ENCODE measurements around the gene UBE2Q2. TPM values are rescaled to one million over a fixed set of nuclear protein-coding genes. Genes with fewer than 3 reads are reported as not detected.

The UBE2Q2 gene
- polyA plus RNA-seq, 1 donor from 2014 or later = 83.8 TPM

- Histone ChIP-seq H3K36me3 (ENCODE audit: insufficient read depth, low read length) (no peaks in the 10 kb centered on the region), H3K4me2 (ENCODE audit: low read length) (no peak overlapping the region), H4K20me1 (ENCODE audit: insufficient read depth) (no peaks in the 10 kb centered on the region), H3K27ac (ENCODE audit: low read length) (no peak overlapping the region), H3F3A (ENCODE audit: insufficient read depth, low read length, poor library complexity, severe bottlenecking) (no peaks in the 10 kb centered on the region), H3K79me2 (replicated peaks; ENCODE audit: insufficient read depth, low read length) (no peaks in the 10 kb centered on the region), H3K4me3 (ENCODE audit: low read length) (no peak overlapping the region), H3K9me2 (ENCODE audit: insufficient read depth, low read length) (no peaks in the 10 kb centered on the region), H3K9me3 (ENCODE audit: low read length) (no peaks in the 10 kb centered on the region), H2AFZ (ENCODE audit: low read depth, low read length) (no peak overlapping the region), H3K27me3 (ENCODE audit: insufficient read depth, low read depth, low read length) (no peaks in the 10 kb centered on the region), H3K9ac (ENCODE audit: low read length) (no peak overlapping the region)
- TF ChIP-seq SMC3 (conservative IDR thresholded peaks at IDR 0.05; ENCODE audit: poor library complexity) (no peak), EZH2 (IDR thresholded peaks at IDR 0.05; ENCODE audit: borderline replicate concordance, insufficient read depth, low read length, poor library complexity, severe bottlenecking) (no peak), TAF1 (IDR thresholded peaks at IDR 0.05; ENCODE audit: low read depth) (no peak), CTCF (IDR thresholded peaks at IDR 0.05; ENCODE audit: poor library complexity, severe bottlenecking) (no peak), POLR2AphosphoS5 (IDR thresholded peaks at IDR 0.05) (no peak)
Observed at GRCh38 chr15:75808563-75808962, 34.7 kb upstream of the UBE2Q2 start.

- Histone ChIP-seq H3K4me3 (ENCODE audit: low read length) (no peak overlapping the region), H3K79me2 (replicated peaks; ENCODE audit: insufficient read depth, low read length) (no peaks in the 10 kb centered on the region), H4K20me1 (ENCODE audit: insufficient read depth) (no peaks in the 10 kb centered on the region), H3K27me3 (ENCODE audit: insufficient read depth, low read depth, low read length) (no peaks in the 10 kb centered on the region), H3K4me2 (ENCODE audit: low read length) (no peak overlapping the region), H3K9ac (ENCODE audit: low read length) (no peak overlapping the region), H3K36me3 (ENCODE audit: insufficient read depth, low read length) (no peaks in the 10 kb centered on the region), H3F3A (ENCODE audit: insufficient read depth, low read length, poor library complexity, severe bottlenecking) (no peaks in the 10 kb centered on the region), H3K27ac (ENCODE audit: low read length) (no peak overlapping the region), H2AFZ (ENCODE audit: low read depth, low read length) (no peak overlapping the region), H3K9me3 (ENCODE audit: low read length) (no peaks in the 10 kb centered on the region), H3K9me2 (ENCODE audit: insufficient read depth, low read length) (no peaks in the 10 kb centered on the region)
- TF ChIP-seq SMC3 (conservative IDR thresholded peaks at IDR 0.05; ENCODE audit: poor library complexity) = no peak
- TF ChIP-seq, protein P1, sequence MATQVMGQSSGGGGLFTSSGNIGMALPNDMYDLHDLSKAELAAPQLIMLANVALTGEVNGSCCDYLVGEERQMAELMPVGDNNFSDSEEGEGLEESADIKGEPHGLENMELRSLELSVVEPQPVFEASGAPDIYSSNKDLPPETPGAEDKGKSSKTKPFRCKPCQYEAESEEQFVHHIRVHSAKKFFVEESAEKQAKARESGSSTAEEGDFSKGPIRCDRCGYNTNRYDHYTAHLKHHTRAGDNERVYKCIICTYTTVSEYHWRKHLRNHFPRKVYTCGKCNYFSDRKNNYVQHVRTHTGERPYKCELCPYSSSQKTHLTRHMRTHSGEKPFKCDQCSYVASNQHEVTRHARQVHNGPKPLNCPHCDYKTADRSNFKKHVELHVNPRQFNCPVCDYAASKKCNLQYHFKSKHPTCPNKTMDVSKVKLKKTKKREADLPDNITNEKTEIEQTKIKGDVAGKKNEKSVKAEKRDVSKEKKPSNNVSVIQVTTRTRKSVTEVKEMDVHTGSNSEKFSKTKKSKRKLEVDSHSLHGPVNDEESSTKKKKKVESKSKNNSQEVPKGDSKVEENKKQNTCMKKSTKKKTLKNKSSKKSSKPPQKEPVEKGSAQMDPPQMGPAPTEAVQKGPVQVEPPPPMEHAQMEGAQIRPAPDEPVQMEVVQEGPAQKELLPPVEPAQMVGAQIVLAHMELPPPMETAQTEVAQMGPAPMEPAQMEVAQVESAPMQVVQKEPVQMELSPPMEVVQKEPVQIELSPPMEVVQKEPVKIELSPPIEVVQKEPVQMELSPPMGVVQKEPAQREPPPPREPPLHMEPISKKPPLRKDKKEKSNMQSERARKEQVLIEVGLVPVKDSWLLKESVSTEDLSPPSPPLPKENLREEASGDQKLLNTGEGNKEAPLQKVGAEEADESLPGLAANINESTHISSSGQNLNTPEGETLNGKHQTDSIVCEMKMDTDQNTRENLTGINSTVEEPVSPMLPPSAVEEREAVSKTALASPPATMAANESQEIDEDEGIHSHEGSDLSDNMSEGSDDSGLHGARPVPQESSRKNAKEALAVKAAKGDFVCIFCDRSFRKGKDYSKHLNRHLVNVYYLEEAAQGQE (IDR thresholded peaks at IDR 0.05; ENCODE audit: borderline replicate concordance) = no peak
- no peak for TF ChIP-seq TAF1 (IDR thresholded peaks at IDR 0.05; ENCODE audit: low read depth)
- no peak for TF ChIP-seq CTCF (IDR thresholded peaks at IDR 0.05; ENCODE audit: poor library complexity, severe bottlenecking)
- no peak for TF ChIP-seq RAD21 (conservative IDR thresholded peaks at IDR 0.05)
- TF ChIP-seq MXI1 (conservative IDR thresholded peaks at IDR 0.05; ENCODE audit: poor library complexity, severe bottlenecking) = no peak
- TF ChIP-seq EZH2 (IDR thresholded peaks at IDR 0.05; ENCODE audit: borderline replicate concordance, insufficient read depth, low read length, poor library complexity, severe bottlenecking) = no peak
- TF ChIP-seq POLR2AphosphoS5 (IDR thresholded peaks at IDR 0.05) = no peak
- no peak for TF ChIP-seq EP300 (conservative IDR thresholded peaks at IDR 0.05; ENCODE audit: poor library complexity, severe bottlenecking)
Observed at GRCh38 chr15:75809986-75810750, 33.1 kb upstream of the UBE2Q2 start.
